Stimulated activated CD4-positive, alpha-beta T cell treated with anti-CD3 and anti-CD28 coated beads, TNF-alpha, amount 100 ng/mL, for 4 hours (primary cell): Measurements from ENCODE around the gene BTF3.
A peak's percentile ranks its signal among the peaks of the same experiment; 100 is the strongest.
"Not testable (repeated sequence)": the region's sequence is repeated elsewhere in the genome, so short reads cannot be mapped to it uniquely, and the experiment has no call there.

Experiments
- DNase-seq, 3 experiments: peaks; one replicate each; pipeline ENCODE4 v3.0.0-alpha.2; 2020; ENCODE audit warnings: low read depth in 3 of 3

The BTF3 gene

DNA sequence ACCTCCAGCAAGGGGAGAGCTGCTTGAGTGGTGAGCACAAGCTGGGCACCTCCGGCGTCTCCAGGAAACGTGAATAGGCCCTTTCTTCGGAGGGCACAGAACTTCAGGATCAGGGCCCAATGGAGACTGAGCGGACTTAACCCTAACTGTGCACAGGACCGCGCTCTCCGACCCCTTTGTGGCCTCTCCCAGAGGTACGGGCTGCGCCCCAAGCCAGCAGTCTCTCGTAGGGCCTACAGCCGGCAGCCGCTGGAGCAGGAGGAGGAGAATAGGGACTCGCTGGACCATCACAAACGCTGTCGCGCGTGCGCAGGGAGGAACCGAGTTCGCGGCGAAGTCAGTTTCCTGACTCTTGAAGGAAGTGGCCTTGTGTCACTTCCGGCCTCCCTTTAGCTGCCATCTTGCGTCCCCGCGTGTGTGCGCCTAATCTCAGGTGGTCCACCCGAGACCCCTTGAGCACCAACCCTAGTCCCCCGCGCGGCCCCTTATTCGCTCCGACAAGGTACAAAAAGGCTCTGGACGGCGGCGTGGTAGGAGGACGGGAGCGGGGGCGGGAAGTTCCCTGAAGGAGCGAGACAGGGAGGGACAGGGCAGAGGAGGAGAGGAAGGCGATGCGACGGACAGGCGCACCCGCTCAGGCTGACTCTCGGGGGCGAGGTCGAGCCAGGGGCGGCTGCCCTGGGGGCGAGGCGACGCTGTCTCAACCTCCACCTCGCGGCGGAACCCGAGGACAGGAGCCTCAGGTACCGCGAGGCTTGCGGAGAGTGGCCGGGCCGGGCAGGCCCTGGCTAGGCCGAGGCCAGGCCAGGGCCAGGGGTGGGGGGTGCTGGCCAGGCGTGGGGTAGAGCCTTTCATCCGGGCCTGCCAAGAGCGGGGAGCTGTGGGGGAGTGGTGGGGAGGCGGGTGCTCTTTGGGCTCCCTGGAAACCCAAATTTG, at the start of gene BTF3:
Gene BTF3 (plus strand): TSS at position 386 of the 936 bp plus-strand sequence. CDS start 226 bp downstream, at position 612.
- peak; percentile 84 to 86 (median 85) for DNase-seq

DNA sequence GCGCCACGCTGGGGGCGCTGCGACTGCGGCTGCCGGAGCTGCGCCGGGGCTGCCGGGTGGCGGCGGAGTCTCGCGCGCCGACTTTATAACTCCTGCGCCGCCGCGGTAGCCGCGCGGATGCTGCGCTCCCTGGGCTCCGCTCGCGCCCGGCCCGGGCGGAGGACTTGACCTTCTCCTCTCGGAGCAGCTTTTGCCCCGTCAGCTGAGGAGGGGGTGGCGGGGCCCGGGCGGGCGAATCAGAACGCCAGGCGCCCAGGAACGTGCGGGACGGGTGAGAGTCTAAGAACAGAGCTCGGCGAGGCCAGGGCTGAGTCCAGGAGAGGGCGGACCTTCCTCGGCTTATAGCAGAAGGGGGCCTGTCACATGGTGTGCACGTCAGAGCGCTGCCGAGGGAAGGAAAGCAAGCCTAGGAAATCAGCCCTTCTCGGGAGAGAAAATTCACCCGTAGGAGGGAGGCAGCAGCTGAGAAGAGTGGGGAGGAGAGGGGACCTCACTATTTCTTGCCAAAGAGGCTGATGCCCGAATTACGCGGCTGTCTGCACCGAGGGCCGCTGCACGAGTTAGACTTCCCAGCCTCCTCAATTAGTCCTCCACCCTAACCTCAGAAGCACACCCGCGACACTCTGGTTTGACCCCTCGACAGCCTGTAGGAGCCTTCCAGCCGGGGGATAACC, 49.6 kb upstream of the BTF3 start, which contains the start of gene FOXD1:
Gene FOXD1 (minus strand): TSS at position 315 of the 674 bp plus-strand sequence. CDS start 415 bp downstream, outside the sequence.
- DNase-seq = peak in 1 of 3 experiments; percentile 21

- DNase-seq = no peak
Measured at GRCh38 chr5:73450137-73450536, 48.1 kb upstream of the BTF3 start.

- no peak for DNase-seq
Measured at GRCh38 chr5:73450672-73451223, 47.5 kb upstream of the BTF3 start.

- peak; percentile 39 to 58 (median 39) for DNase-seq
Measured at GRCh38 chr5:73451224-73452130, 46.8 kb upstream of the BTF3 start.

DNA sequence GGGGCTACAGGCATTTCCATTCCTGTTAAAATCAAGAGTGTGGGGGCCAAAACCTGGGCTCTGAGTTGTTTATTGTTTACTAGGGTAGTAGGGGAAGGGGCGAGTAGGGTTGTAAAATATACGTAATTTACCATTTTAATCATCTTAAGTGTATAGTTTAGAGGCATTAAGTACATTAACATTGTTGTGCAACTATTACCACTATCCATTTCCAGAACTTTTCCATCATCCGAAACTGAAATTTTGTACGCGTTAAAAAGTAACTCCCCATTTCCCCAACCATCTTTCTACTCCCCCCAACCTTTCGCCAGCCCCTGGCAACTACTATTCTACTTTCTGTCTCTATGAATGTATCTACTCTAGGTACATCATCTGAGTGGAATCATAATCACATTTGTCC, 46.0 kb upstream of the BTF3 start:
- no peak for DNase-seq

DNA sequence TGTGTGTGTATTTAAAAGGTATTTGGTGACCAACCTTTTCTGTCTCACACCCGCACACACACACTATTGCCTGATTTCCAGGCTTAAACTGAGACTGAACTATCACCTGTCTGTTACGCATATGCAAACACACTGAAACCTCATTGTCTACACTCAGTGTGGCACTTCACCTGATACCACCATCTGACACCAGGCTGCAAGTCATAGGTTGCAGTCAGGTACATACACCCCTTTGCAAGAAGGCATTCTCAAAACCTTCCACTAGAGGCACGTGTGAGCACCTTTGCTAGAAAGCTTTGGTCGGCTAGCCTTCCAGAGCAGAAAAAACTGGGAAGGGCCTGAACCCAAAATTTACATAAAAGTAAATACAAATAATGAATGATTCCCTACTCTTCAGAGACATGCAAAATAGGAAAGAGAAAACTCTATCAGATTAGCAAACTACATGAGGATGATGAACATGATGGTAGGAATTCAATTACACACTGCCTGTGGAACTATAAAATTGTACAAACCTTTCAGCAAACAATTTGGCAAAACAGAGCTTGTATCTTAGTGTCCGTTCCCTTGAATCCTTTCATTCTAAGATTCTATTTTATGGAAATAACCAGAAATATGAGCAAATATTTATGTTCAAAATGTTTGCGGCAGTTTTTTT, 43.7 kb upstream of the BTF3 start:
- no peak for DNase-seq

DNA sequence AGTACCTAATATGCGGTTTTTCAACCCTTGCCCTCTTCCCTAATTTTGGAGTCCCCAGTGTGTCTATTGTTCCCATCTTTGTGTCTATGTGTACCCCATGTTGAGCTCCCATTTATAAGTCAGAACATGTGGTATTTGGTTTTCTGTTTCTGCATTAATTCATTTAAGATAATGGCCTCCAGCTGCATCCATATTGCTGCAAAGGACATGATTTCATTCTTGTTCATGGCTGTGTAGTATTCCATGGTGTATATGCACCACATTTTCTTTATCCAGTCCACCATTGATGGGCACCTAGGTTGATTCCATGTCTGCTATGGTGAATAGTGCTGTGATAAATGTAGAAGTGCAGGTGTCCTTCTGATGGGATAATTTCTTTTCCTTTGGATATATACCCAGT, 41.8 kb upstream of the BTF3 start:
- DNase-seq = not testable (repeated sequence)

GRCh38 chr5:73459366-73459765, 38.9 kb upstream of the BTF3 start:
- no peak for DNase-seq

DNA sequence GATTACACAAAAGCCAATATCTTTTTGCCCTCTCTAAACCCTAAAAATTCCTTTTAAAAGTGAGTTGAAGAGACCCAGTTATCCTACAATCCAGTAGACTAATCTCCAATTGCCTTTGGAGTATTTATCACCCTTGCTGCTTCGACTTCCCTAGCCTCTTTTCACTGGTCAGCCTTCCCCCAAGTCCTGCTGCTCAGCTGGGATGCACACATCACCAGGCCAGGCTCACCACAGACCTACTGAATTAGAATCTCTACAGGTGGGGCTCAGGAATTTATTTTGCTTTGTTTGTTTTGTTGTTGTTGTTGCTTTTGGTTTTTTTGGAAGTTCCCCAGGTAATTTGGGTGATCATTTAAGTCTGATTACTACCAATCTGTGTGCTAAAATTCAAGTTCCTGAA, 38.1 kb upstream of the BTF3 start:
- DNase-seq = no peak

- no peak for DNase-seq
Measured at GRCh38 chr5:73464016-73464745, 34.1 kb upstream of the BTF3 start.

- not testable (repeated sequence) for DNase-seq
Measured at GRCh38 chr5:73468638-73469037, 29.6 kb upstream of the BTF3 start.

DNA sequence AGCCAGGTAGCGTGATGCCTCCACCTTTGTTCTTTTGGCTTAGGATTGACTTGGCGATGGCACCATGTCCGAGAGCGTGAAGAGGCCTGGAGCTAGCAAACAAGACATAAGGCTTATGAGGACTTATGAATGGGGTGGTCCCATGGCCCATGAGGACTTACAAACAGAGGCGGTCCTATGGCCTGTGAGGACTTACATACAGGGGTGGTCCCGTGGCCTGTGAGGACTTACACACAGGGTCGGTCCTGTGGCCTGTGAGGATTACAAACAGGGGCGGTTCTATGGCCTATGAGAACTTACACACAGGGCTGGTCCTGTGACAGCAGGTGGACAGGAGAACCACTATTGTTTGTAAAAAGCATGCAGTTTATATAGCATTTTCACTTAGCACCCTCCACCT, 28.4 kb upstream of the BTF3 start:
- DNase-seq = no peak

GRCh38 chr5:73471654-73472053, 26.6 kb upstream of the BTF3 start:
- DNase-seq = no peak

DNA sequence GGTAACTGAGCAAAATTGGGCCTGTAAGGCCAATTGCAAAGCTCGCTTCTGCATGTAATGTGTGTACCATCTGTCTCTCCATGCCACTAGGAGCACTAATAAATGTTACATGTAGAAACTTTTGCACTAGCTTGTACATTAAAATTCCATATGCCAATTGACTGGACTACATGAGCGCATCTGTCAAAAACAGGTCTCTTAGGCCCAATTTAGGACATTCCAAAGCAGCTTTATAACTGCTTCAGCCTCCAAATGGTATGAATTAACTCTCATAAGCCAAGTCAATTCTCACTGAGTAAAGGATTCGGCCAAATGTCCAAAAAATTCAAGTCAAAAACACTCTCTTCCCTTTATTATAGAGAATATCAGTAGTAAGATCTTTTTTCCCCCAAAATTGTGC, 26.1 kb upstream of the BTF3 start:
- DNase-seq = no peak

- DNase-seq = no peak
Measured at GRCh38 chr5:73480500-73480899, 17.7 kb upstream of the BTF3 start.

GRCh38 chr5:73482383-73483136, 15.7 kb upstream of the BTF3 start:
- DNase-seq = no peak

DNA sequence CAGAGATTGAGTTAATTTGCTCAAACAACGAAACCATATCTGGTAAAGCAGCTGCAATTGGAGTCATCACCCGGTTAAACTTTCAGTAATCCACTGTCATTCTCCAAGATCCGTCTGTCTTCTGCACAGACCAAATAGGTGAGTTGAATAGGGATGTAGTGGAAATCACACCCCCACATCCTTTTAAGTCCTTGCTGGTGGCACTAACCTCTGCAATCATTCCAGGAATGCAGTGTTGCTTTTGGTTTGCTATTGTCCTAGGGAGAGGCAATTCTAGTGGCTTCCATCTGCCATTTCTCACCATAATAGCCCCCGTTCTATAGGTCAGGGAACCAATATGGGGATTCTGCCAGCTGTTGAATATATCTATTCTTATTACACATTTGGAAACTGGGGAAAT, 14.6 kb upstream of the BTF3 start:
- DNase-seq = no peak

DNA sequence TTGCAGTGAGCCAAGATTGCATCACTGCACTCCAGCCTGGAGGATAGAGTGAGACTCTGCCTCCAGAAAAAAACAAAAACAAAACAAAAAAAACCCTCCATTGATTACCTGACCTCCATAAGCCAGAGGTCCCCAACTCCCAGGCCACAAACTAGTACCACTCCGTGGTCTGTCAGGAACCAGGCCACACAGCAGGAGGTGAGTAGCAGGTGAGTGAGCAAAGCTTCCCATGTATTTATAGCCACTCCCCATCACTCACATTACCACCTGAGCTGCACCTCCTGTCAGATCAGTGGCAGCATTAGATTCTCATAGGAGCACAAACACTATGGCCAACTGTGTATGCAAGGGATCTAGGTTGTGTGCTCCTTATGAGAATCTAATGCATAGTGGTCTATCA, 13.7 kb upstream of the BTF3 start:
- no peak for DNase-seq
